ENCODE data around the gene UBE2J2. TPM values are rescaled to one million over a fixed set of nuclear protein-coding genes. Genes with fewer than 3 reads are reported as not detected.

Gene UBE2J2
- total RNA-seq, 3 donors from 2014 or later = 37.0 to 39.8 (median 37.4) TPM

- H3K4me3 ChIP-seq = peak overlapping the region; percentile 28 to 98 (median 88)
- DNase-seq (ENCODE audit: low spot score in 2 of 2) = no peak
- H3K27ac ChIP-seq = peak overlapping the region in 1 of 2 donors; percentile 80
- intact Hi-C loops (cut with DNase I; ENCODE audit: low total_unique reads) = loop anchor here (10.0 kb wide), 1 partner anchor 108 kb away; no protein-coding TSS in a partner anchor
- no peak for TF ChIP-seq POLR2A (IDR thresholded peaks at IDR 0.05)
- no peaks in the 10 kb centered on the region for H3K27me3 ChIP-seq
- peaks cover 7% of the 10 kb centered on the region for H3K36me3 ChIP-seq
- H3K9me3 ChIP-seq = no peaks in the 10 kb centered on the region
- peaks cover 11 to 26% of the 10 kb centered on the region in 2 donors for H3K4me1 ChIP-seq
Observed at GRCh38 chr1:1232796-1233566, 40.7 kb downstream of the UBE2J2 start.

- intact Hi-C loops (cut with DNase I; ENCODE audit: low total_unique reads) = loop anchor here (10.0 kb wide), 1 partner anchor 108 kb away; no protein-coding TSS in a partner anchor
Observed at GRCh38 chr1:1232208-1232795, 41.4 kb downstream of the UBE2J2 start, which contains the start of gene B3GALT6. TSS of gene B3GALT6 (plus strand) at chr1:1232237. CDS start at chr1:1232279, 42 bp downstream.

GRCh38 chr1:1231400-1232207 lies 42.0 kb downstream of the UBE2J2 start, which contains the start of gene SDF4:
TSS of gene SDF4 (minus strand) at chr1:1232001. CDS start at chr1:1228772, 3,229 bp downstream.
- H3K4me3 ChIP-seq = peak within 1 kb of the TSS; percentile 88 to 99 (median 98)
- H3K9me3 ChIP-seq = no peaks in the 10 kb centered on the region
- H3K4me1 ChIP-seq = peaks cover 11 to 19% of the 10 kb centered on the region in 2 donors
- H3K27ac ChIP-seq = peak within 1 kb of the TSS; percentile 89 to 91
- H3K27me3 ChIP-seq = no peaks in the 10 kb centered on the region
- intact Hi-C loops (cut with DNase I; ENCODE audit: low total_unique reads) = loop anchor here (10.0 kb wide), 1 partner anchor 107 kb away; no protein-coding TSS in a partner anchor
- H3K36me3 ChIP-seq = peaks cover 10% of the 10 kb centered on the region
- TF ChIP-seq POLR2AphosphoS5 (IDR thresholded peaks at IDR 0.05) (peak; percentile 69 to 88 (median 81)), POLR2A (IDR thresholded peaks at IDR 0.05) (no peak), CTCF (IDR thresholded peaks at IDR 0.05) (peak in 1 of 3 donors; percentile 7)
- DNase-seq (ENCODE audit: low spot score in 2 of 2) = peak; percentile 97

More at GRCh38 chr1:1232208-1232795, 41.4 kb downstream of the UBE2J2 start, which contains the start of gene B3GALT6:
- Histone ChIP-seq H3K4me3 (peak within 1 kb of the TSS; percentile 88 to 99 (median 98)), H3K27ac (peak within 1 kb of the TSS; percentile 89 to 91), H3K4me1 (peaks cover 11 to 20% of the 10 kb centered on the region in 2 donors), H3K27me3 (no peaks in the 10 kb centered on the region), H3K36me3 (peaks cover 10% of the 10 kb centered on the region), H3K9me3 (no peaks in the 10 kb centered on the region)
- no peak for DNase-seq (ENCODE audit: low spot score in 2 of 2)
- TF ChIP-seq CTCF (IDR thresholded peaks at IDR 0.05) (no peak), POLR2A (IDR thresholded peaks at IDR 0.05) (no peak), POLR2AphosphoS5 (IDR thresholded peaks at IDR 0.05) (no peak)

- no peak for DNase-seq (ENCODE audit: low spot score in 2 of 2)
- Histone ChIP-seq H3K27ac (peak overlapping the region; percentile 89 to 91), H3K9me3 (no peaks in the 10 kb centered on the region), H3K36me3 (peaks cover 10% of the 10 kb centered on the region), H3K27me3 (no peaks in the 10 kb centered on the region), H3K4me3 (peak overlapping the region; percentile 88 to 99 (median 98)), H3K4me1 (peaks cover 11 to 19% of the 10 kb centered on the region in 2 donors)
- TF ChIP-seq POLR2AphosphoS5 (IDR thresholded peaks at IDR 0.05) (no peak), CTCF (IDR thresholded peaks at IDR 0.05) (peak in 1 of 3 donors; percentile 17)
- intact Hi-C loops (cut with DNase I; ENCODE audit: low total_unique reads) = loop anchor here (10.0 kb wide), 1 partner anchor 106 kb away; no protein-coding TSS in a partner anchor
Observed at GRCh38 chr1:1230656-1231399, 42.8 kb downstream of the UBE2J2 start.
